Progenitor cell of endocrine pancreas (in vitro differentiated cells): Measurements from ENCODE around the gene PSMC4. TPM values are rescaled to one million over a fixed set of nuclear protein-coding genes. Genes with fewer than 3 reads are reported as not detected.

ENCODE experiments used
- DNase-seq: peaks from one replicate; pipeline ENCODE4 v3.0.0; 2021; ENCODE audit warnings: low spot score; ENCODE audit not compliant: unreplicated experiment
- H3K27ac Mint-ChIP-seq: 2 replicates; pipeline ENCODE4 v1.8.0; 2021; ENCODE audit warnings: mild to moderate bottlenecking, moderate library complexity, mixed read lengths
- H3K27me3 Mint-ChIP-seq: 2 replicates; pipeline ENCODE4 v1.8.0; 2021; ENCODE audit warnings: mixed read lengths
- H3K36me3 Mint-ChIP-seq: 2 replicates; pipeline ENCODE4 v1.8.0; 2022; ENCODE audit warnings: mixed read lengths; ENCODE audit not compliant: insufficient read depth
- H3K4me1 Mint-ChIP-seq: 2 replicates; pipeline ENCODE4 v1.8.0; 2021; ENCODE audit warnings: low read depth, mixed read lengths
- H3K4me3 Mint-ChIP-seq: 2 replicates; pipeline ENCODE4 v1.8.0; 2021; ENCODE audit warnings: low read depth, mild to moderate bottlenecking, moderate library complexity, mixed read lengths
- H3K9me3 Mint-ChIP-seq: 2 replicates; pipeline ENCODE4 v1.8.0; 2021; ENCODE audit warnings: low read depth, mixed read lengths
- CTCF ChIP-seq: fragments of 200-600 bp; sonication (generic); IDR thresholded peaks from one replicate; pipeline ENCODE4 v1.5.0; 2021; ENCODE audit warnings: antibody characterized with exemption, mild to moderate bottlenecking; ENCODE audit not compliant: unreplicated experiment
- total RNA-seq: library from RNA; stranded (reverse); gene quantifications from 2 replicates; pipeline ENCODE4 v1.2.1, GENCODE V29; 2021

PSMC4 gene
- total RNA-seq, 1 donor from 2014 or later, result 95.9 TPM

GRCh38 chr19:40009674-40010073, 38.7 kb downstream of the PSMC4 start:
- no peaks in the 10 kb centered on the region for H3K27me3 Mint-ChIP-seq
- no peaks in the 10 kb centered on the region for H3K4me1 Mint-ChIP-seq
- no peak for DNase-seq
- peaks cover 48% of the 10 kb centered on the region for H3K36me3 Mint-ChIP-seq
- no peak overlapping the region for H3K4me3 Mint-ChIP-seq
- no peak for TF ChIP-seq CTCF
- H3K9me3 Mint-ChIP-seq, result peaks cover 29% of the 10 kb centered on the region
- H3K27ac Mint-ChIP-seq, result no peak overlapping the region

DNA sequence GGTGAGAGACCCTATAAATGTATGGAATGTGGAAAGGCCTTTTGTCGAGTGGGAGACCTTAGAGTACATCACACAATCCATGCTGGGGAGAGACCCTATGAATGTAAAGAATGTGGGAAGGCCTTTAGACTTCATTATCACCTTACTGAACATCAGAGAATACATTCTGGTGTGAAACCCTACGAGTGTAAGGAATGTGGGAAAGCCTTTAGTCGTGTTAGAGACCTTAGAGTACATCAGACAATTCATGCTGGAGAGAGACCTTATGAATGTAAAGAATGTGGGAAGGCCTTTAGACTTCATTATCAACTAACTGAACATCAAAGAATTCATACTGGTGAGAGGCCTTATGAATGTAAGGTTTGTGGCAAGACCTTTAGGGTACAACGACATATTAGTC, 43.0 kb downstream of the PSMC4 start:
- no peak for DNase-seq
- peaks cover 47% of the 10 kb centered on the region for H3K9me3 Mint-ChIP-seq
- no peak overlapping the region for H3K27ac Mint-ChIP-seq
- H3K4me3 Mint-ChIP-seq, result no peak overlapping the region
- TF ChIP-seq CTCF, result no peak
- peaks cover 53% of the 10 kb centered on the region for H3K36me3 Mint-ChIP-seq
- H3K27me3 Mint-ChIP-seq, result no peaks in the 10 kb centered on the region
- no peaks in the 10 kb centered on the region for H3K4me1 Mint-ChIP-seq

- no peak for TF ChIP-seq CTCF
- Mint-ChIP-seq H3K36me3 (peaks cover 19% of the 10 kb centered on the region), H3K27me3 (no peaks in the 10 kb centered on the region), H3K4me1 (no peaks in the 10 kb centered on the region), H3K27ac (no peak overlapping the region), H3K4me3 (no peak overlapping the region), H3K9me3 (peaks cover 57% of the 10 kb centered on the region)
- DNase-seq, result no peak
These were observed 53.0 kb downstream of the PSMC4 start for GRCh38 chr19:40023969-40024368.

GRCh38 chr19:40025938-40026596, 55.1 kb downstream of the PSMC4 start:
- Mint-ChIP-seq H3K27me3 (no peaks in the 10 kb centered on the region), H3K36me3 (peaks cover 33% of the 10 kb centered on the region), H3K9me3 (peaks cover 58% of the 10 kb centered on the region), H3K27ac (no peak overlapping the region), H3K4me1 (no peaks in the 10 kb centered on the region), H3K4me3 (no peak overlapping the region)
- DNase-seq, result no peak
- no peak for TF ChIP-seq CTCF

- Mint-ChIP-seq H3K36me3 (peaks cover 35% of the 10 kb centered on the region), H3K4me1 (no peaks in the 10 kb centered on the region), H3K9me3 (peaks cover 57% of the 10 kb centered on the region), H3K4me3 (no peak overlapping the region), H3K27me3 (no peaks in the 10 kb centered on the region), H3K27ac (peak overlapping the region; percentile 56)
- no peak for DNase-seq
- no peak for TF ChIP-seq CTCF
These were observed 55.6 kb downstream of the PSMC4 start for GRCh38 chr19:40026597-40026970.

Other genes starting within 250 kb of the PSMC4 start
- gene CLC, start 233.1 kb upstream of the PSMC4 start, total RNA-seq, result not detected in 2 replicates
- gene LEUTX, start 192.3 kb upstream of the PSMC4 start, total RNA-seq, result not detected in 2 replicates
- gene DYRK1B, start 137.0 kb upstream of the PSMC4 start, total RNA-seq, result 80.7 and 90.7 TPM in 2 replicates
- 250 and 271 TPM in 2 replicates for gene FBL, start 124.8 kb upstream of the PSMC4 start, total RNA-seq
- gene FCGBP, start 36.5 kb upstream of the PSMC4 start, total RNA-seq, result 0.80 and 1.2 TPM in 2 replicates
- gene ZNF546, start 25.9 kb downstream of the PSMC4 start, total RNA-seq, result 5.1 and 5.9 TPM in 2 replicates
- gene ZNF780B, start 85.1 kb downstream of the PSMC4 start, total RNA-seq, result 40.6 and 45.9 TPM in 2 replicates
- 25.5 and 27.4 TPM in 2 replicates for gene ZNF780A, start 119.8 kb downstream of the PSMC4 start, total RNA-seq
- 35.3 and 37.2 TPM in 2 replicates for gene MAP3K10, start 220.3 kb downstream of the PSMC4 start, total RNA-seq
- gene TTC9B, start 247.2 kb downstream of the PSMC4 start, total RNA-seq, result not detected in 2 replicates